HL-60 (cell line): ENCODE data around the gene HNRNPA0.

ENCODE experiments used
- GABPA ChIP-seq: IDR thresholded peaks from 2 replicates; pipeline ENCODE4 v1.6.1; 2012; ENCODE audit warnings: low read depth
- TF ChIP-seq, protein P1 (sequence below): IDR thresholded peaks from one replicate; pipeline ENCODE4 v1.5.1; 2011; ENCODE audit warnings: low read length, control low read depth, inconsistent platforms; ENCODE audit not compliant: insufficient read depth
- TF ChIP-seq, protein P2 (sequence below): IDR thresholded peaks from 2 replicates; pipeline ENCODE4 v1.6.1; 2012; ENCODE audit warnings: low read depth; ENCODE audit not compliant: insufficient replicate concordance

DNA sequence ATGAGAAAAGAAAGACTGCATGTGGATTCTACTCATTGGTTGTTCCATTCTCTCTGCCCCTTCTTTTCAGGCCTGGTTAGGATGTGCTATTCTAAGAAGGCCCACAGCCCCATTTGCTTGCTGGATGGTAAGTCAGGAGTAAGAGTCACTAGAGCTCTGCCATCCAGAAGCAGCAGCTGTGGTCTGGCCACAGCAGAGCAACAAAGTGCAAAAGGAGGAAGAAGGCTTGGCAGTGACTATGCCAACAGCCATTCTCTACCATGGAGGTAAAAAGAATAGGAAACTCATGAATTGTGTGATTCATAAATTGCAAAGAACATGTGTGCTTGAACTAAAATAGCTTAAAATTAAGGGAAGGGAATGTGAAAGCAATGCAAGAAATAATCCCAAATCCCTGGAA is 39.2 kb downstream of the HNRNPA0 start:
- TF ChIP-seq, protein P1, sequence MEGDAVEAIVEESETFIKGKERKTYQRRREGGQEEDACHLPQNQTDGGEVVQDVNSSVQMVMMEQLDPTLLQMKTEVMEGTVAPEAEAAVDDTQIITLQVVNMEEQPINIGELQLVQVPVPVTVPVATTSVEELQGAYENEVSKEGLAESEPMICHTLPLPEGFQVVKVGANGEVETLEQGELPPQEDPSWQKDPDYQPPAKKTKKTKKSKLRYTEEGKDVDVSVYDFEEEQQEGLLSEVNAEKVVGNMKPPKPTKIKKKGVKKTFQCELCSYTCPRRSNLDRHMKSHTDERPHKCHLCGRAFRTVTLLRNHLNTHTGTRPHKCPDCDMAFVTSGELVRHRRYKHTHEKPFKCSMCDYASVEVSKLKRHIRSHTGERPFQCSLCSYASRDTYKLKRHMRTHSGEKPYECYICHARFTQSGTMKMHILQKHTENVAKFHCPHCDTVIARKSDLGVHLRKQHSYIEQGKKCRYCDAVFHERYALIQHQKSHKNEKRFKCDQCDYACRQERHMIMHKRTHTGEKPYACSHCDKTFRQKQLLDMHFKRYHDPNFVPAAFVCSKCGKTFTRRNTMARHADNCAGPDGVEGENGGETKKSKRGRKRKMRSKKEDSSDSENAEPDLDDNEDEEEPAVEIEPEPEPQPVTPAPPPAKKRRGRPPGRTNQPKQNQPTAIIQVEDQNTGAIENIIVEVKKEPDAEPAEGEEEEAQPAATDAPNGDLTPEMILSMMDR = no peak
- TF ChIP-seq GABPA = no peak
- TF ChIP-seq, protein P2, sequence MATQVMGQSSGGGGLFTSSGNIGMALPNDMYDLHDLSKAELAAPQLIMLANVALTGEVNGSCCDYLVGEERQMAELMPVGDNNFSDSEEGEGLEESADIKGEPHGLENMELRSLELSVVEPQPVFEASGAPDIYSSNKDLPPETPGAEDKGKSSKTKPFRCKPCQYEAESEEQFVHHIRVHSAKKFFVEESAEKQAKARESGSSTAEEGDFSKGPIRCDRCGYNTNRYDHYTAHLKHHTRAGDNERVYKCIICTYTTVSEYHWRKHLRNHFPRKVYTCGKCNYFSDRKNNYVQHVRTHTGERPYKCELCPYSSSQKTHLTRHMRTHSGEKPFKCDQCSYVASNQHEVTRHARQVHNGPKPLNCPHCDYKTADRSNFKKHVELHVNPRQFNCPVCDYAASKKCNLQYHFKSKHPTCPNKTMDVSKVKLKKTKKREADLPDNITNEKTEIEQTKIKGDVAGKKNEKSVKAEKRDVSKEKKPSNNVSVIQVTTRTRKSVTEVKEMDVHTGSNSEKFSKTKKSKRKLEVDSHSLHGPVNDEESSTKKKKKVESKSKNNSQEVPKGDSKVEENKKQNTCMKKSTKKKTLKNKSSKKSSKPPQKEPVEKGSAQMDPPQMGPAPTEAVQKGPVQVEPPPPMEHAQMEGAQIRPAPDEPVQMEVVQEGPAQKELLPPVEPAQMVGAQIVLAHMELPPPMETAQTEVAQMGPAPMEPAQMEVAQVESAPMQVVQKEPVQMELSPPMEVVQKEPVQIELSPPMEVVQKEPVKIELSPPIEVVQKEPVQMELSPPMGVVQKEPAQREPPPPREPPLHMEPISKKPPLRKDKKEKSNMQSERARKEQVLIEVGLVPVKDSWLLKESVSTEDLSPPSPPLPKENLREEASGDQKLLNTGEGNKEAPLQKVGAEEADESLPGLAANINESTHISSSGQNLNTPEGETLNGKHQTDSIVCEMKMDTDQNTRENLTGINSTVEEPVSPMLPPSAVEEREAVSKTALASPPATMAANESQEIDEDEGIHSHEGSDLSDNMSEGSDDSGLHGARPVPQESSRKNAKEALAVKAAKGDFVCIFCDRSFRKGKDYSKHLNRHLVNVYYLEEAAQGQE = no peak
